ENCODE results near the gene KCNJ14.

Gene KCNJ14

GRCh38 chr19:48421548-48421947 lies 33.8 kb upstream of the KCNJ14 start:
- Histone ChIP-seq H3K36me3 (ENCODE audit: control insufficient read depth, insufficient read depth, low read length) (no peaks in the 10 kb centered on the region), H2AFZ (no peak overlapping the region), H3K9ac (no peak overlapping the region), H3K4me1 (no peaks in the 10 kb centered on the region), H3K4me3 (ENCODE audit: low read depth, low read length) (no peak overlapping the region), H3K27me3 (ENCODE audit: control insufficient read depth, insufficient read depth, low read length) (no peaks in the 10 kb centered on the region), H3K9me3 (ENCODE audit: control insufficient read depth, low read length) (no peaks in the 10 kb centered on the region), H3K27ac (no peak overlapping the region), H3K79me2 (no peaks in the 10 kb centered on the region), H3K4me2 (ENCODE audit: low read length) (no peak overlapping the region)
- TF ChIP-seq, protein P1, sequence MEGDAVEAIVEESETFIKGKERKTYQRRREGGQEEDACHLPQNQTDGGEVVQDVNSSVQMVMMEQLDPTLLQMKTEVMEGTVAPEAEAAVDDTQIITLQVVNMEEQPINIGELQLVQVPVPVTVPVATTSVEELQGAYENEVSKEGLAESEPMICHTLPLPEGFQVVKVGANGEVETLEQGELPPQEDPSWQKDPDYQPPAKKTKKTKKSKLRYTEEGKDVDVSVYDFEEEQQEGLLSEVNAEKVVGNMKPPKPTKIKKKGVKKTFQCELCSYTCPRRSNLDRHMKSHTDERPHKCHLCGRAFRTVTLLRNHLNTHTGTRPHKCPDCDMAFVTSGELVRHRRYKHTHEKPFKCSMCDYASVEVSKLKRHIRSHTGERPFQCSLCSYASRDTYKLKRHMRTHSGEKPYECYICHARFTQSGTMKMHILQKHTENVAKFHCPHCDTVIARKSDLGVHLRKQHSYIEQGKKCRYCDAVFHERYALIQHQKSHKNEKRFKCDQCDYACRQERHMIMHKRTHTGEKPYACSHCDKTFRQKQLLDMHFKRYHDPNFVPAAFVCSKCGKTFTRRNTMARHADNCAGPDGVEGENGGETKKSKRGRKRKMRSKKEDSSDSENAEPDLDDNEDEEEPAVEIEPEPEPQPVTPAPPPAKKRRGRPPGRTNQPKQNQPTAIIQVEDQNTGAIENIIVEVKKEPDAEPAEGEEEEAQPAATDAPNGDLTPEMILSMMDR (IDR thresholded peaks at IDR 0.05): no peak

- Histone ChIP-seq H2AFZ (no peak overlapping the region), H3K4me3 (ENCODE audit: low read depth, low read length) (no peak overlapping the region), H3K4me1 (no peaks in the 10 kb centered on the region), H3K36me3 (ENCODE audit: control insufficient read depth, insufficient read depth, low read length) (no peaks in the 10 kb centered on the region), H3K27me3 (ENCODE audit: control insufficient read depth, insufficient read depth, low read length) (no peaks in the 10 kb centered on the region), H3K9ac (no peak overlapping the region), H3K9me3 (ENCODE audit: control insufficient read depth, low read length) (no peaks in the 10 kb centered on the region), H3K27ac (no peak overlapping the region), H3K79me2 (no peaks in the 10 kb centered on the region), H3K4me2 (ENCODE audit: low read length) (no peak overlapping the region)
- TF ChIP-seq, protein P1 (IDR thresholded peaks at IDR 0.05): no peak
Measured at GRCh38 chr19:48424694-48425219, 30.6 kb upstream of the KCNJ14 start.

DNA sequence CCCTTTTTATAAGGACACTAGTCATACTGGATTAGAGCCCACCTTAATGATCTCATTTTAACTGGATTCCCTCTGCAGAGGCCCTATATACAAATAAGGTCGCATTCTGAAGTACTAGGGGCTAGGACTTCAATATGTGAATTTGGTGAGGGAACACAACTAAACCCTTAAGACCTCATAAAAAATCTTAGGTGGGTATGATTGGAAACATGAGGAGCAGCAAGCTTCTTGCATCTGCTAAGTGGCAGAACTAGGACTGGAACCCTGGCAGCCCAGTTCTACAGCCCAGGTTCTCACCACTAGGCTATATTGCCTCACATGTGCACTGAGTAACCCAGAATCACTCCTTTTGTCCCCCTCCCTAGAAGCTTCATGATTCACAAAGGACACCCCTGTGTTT lies 26.7 kb upstream of the KCNJ14 start:
- Histone ChIP-seq H3K9me3 (ENCODE audit: control insufficient read depth, low read length) (no peaks in the 10 kb centered on the region), H3K4me2 (ENCODE audit: low read length) (no peak overlapping the region), H3K27me3 (ENCODE audit: control insufficient read depth, insufficient read depth, low read length) (no peaks in the 10 kb centered on the region), H2AFZ (no peak overlapping the region), H3K36me3 (ENCODE audit: control insufficient read depth, insufficient read depth, low read length) (no peaks in the 10 kb centered on the region), H3K9ac (no peak overlapping the region), H3K4me3 (ENCODE audit: low read depth, low read length) (no peak overlapping the region), H3K27ac (no peak overlapping the region), H3K79me2 (no peaks in the 10 kb centered on the region), H3K4me1 (no peaks in the 10 kb centered on the region)
- TF ChIP-seq, protein P1 (IDR thresholded peaks at IDR 0.05): no peak

DNA sequence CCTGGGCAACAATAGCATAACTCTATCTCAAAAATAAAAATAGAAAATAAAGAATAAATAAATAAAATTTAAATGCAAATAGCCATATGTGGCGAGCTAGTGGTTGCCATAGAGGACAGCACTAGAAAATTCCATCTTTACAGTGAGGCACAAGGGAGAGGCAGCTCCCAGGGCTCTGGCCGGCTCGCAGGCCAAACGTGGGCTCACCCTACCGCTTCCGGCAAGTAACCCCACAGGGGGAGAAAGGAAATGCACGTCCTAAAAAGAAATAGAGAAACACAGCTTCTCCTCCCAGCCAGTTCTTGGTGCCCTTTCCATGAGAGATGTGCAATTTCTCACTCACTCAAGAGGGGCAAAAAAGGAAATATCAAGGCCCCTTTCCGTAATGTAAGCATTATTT lies 22.0 kb upstream of the KCNJ14 start:
- Histone ChIP-seq H3K9ac (no peak overlapping the region), H3K4me3 (ENCODE audit: low read depth, low read length) (no peak overlapping the region), H3K27me3 (ENCODE audit: control insufficient read depth, insufficient read depth, low read length) (no peaks in the 10 kb centered on the region), H3K79me2 (no peaks in the 10 kb centered on the region), H3K4me1 (no peaks in the 10 kb centered on the region), H3K27ac (no peak overlapping the region), H3K36me3 (ENCODE audit: control insufficient read depth, insufficient read depth, low read length) (no peaks in the 10 kb centered on the region), H3K9me3 (ENCODE audit: control insufficient read depth, low read length) (no peaks in the 10 kb centered on the region), H2AFZ (no peak overlapping the region), H3K4me2 (ENCODE audit: low read length) (no peak overlapping the region)
- TF ChIP-seq, protein P1 (IDR thresholded peaks at IDR 0.05): no peak

DNA sequence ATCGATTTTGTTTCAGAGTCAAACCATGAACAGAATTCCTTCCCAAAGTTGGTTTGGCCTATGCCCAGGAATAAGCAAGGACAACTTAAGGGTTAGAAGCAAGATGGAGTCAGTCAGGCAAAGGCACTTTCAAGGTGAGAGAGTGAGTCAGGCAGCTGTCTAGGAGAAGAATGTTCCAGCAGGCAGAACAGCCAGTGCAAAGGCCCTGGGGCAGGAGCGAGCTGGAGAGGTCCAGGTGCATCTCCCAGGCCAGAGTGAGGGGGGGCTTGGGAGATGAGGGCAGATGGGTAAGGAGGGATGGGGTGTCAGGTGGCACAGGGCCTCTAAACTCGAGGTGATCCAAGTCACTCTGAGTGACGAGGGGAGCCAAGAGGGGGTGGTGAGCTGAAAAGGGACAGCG lies 18.8 kb upstream of the KCNJ14 start:
- no peak overlapping the region for H2AFZ ChIP-seq
- no peak overlapping the region for H3K4me3 ChIP-seq (ENCODE audit: low read depth, low read length)
- no peak overlapping the region for H3K4me2 ChIP-seq (ENCODE audit: low read length)
- H3K36me3 ChIP-seq (ENCODE audit: control insufficient read depth, insufficient read depth, low read length): no peaks in the 10 kb centered on the region
- no peak overlapping the region for H3K9ac ChIP-seq
- no peaks in the 10 kb centered on the region for H3K4me1 ChIP-seq
- TF ChIP-seq, protein P1 (IDR thresholded peaks at IDR 0.05): no peak
- H3K27me3 ChIP-seq (ENCODE audit: control insufficient read depth, insufficient read depth, low read length): no peaks in the 10 kb centered on the region
- H3K9me3 ChIP-seq (ENCODE audit: control insufficient read depth, low read length): no peaks in the 10 kb centered on the region
- no peaks in the 10 kb centered on the region for H3K79me2 ChIP-seq
- no peak overlapping the region for H3K27ac ChIP-seq
